Measurements from ENCODE around the gene FMOD.

- TF ChIP-seq CTCF (conservative IDR thresholded peaks at IDR 0.05) (no peak), EZH2 (IDR thresholded peaks at IDR 0.05; ENCODE audit: low read depth) (no peak)
Observed at GRCh38 chr1:203301331-203301668, 49.6 kb downstream of the FMOD start.

Data from PC-9 (cell line).